ENCODE results near the gene PSEN2. TPM values are rescaled to one million over a fixed set of nuclear protein-coding genes. Genes with fewer than 3 reads are reported as not detected.

PSEN2 gene
- total and polyA plus RNA-seq, 9 of the 15 experiments (the other 6 are each of a cell fraction or from before 2014, with no cell fraction given): 2.3 to 21.5 (median 13.7) TPM

DNA sequence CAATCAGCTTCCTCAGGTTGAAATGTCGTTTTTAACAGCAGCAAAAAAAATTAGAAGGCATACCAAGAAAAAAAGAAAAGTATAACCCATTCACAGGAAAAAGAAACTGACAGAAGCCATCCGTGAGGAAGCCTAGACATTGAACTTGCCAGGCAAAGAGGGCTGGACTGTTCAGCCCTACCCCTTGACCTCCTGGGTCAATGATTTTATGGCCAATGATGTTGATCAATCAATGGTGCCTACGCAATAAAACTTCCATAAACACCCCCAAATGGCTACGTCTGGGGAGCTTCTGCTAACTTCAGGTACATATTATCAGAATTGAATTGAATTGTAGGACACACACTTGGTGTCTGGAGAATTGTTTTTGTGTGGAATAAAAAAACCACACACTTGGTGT is 4.8 kb upstream of the PSEN2 start:
- H3K4me1 ChIP-seq (replicated peaks in 1 of 2; ENCODE audit: control insufficient read depth in 2 of 2, insufficient read depth in 2 of 2, low read length in 2 of 2): peaks cover 0 to 7% of the 10 kb centered on the region in 2 experiments; a peak in 4 of 5 replicates
- DNase-seq (ENCODE audit: extremely low read depth in 1 of 4, low spot score in 3 of 4) (no peak), FAIRE-seq (no peak), ATAC-seq (no peak)
- H3K27me3 ChIP-seq (ENCODE audit: control insufficient read depth in 2 of 2, insufficient read depth in 2 of 2, low read length in 2 of 2): peaks cover 36 to 38% of the 10 kb centered on the region in 2 experiments
- H3K79me2 ChIP-seq (ENCODE audit: control insufficient read depth, insufficient read depth, low read length): no peaks in the 10 kb centered on the region
- H3K9me3 ChIP-seq (replicated peaks; ENCODE audit: control insufficient read depth, insufficient read depth, low read depth, low read length): no peaks in the 10 kb centered on the region
- in situ Hi-C loops (cut with MboI): no loop called here
- no peak overlapping the region for H3K27ac ChIP-seq (ENCODE audit: extremely low read depth, low read depth, low read length)
- no peak for TF ChIP-seq LEF1 (IDR thresholded peaks at IDR 0.05)
- TF ChIP-seq RUNX1 (IDR thresholded peaks at IDR 0.05; ENCODE audit: low read depth): no peak
- no peak for TF ChIP-seq ZNF589 (CRISPR knock-in tag; IDR thresholded peaks at IDR 0.05; ENCODE audit: low read depth)
- no peak for TF ChIP-seq BACH1 (tag; IDR thresholded peaks at IDR 0.05)
- TF ChIP-seq POLR2H (tag; IDR thresholded peaks at IDR 0.05; ENCODE audit: low read depth): no peak
- TF ChIP-seq, protein P1, sequence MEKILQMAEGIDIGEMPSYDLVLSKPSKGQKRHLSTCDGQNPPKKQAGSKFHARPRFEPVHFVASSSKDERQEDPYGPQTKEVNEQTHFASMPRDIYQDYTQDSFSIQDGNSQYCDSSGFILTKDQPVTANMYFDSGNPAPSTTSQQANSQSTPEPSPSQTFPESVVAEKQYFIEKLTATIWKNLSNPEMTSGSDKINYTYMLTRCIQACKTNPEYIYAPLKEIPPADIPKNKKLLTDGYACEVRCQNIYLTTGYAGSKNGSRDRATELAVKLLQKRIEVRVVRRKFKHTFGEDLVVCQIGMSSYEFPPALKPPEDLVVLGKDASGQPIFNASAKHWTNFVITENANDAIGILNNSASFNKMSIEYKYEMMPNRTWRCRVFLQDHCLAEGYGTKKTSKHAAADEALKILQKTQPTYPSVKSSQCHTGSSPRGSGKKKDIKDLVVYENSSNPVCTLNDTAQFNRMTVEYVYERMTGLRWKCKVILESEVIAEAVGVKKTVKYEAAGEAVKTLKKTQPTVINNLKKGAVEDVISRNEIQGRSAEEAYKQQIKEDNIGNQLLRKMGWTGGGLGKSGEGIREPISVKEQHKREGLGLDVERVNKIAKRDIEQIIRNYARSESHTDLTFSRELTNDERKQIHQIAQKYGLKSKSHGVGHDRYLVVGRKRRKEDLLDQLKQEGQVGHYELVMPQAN (IDR thresholded peaks at IDR 0.05; ENCODE audit: borderline replicate concordance): no peak
- TF ChIP-seq PCBP1 (IDR thresholded peaks at IDR 0.05; ENCODE audit: low read depth, low read length, poor library complexity, severe bottlenecking): no peak
- TF ChIP-seq ESRRA (IDR thresholded peaks at IDR 0.05; ENCODE audit: borderline replicate concordance, low read depth): no peak
- TF ChIP-seq RREB1 (CRISPR knock-in tag; IDR thresholded peaks at IDR 0.05): no peak
- TF ChIP-seq, protein P2, sequence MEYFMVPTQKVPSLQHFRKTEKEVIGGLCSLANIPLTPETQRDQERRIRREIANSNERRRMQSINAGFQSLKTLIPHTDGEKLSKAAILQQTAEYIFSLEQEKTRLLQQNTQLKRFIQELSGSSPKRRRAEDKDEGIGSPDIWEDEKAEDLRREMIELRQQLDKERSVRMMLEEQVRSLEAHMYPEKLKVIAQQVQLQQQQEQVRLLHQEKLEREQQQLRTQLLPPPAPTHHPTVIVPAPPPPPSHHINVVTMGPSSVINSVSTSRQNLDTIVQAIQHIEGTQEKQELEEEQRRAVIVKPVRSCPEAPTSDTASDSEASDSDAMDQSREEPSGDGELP (CRISPR knock-in tag; IDR thresholded peaks at IDR 0.05; ENCODE audit: borderline replicate concordance): no peak
- no peaks in the 10 kb centered on the region for H3K9me1 ChIP-seq (ENCODE audit: control insufficient read depth, insufficient read depth, low read length)
- H3K4me2 ChIP-seq (ENCODE audit: insufficient read depth, low read length): no peak overlapping the region
- CTCF ChIA-PET (ENCODE audit: low intra/inter-chr PET ratio): no interaction called here
- 4% methylated on average over 4 of the region's 4 CpGs for WGBS (ENCODE audit: insufficient coverage, low coverage, missing lambda C conversion rate)
- H3K36me3 ChIP-seq (ENCODE audit: control insufficient read depth, insufficient read depth, low read length): no peaks in the 10 kb centered on the region
- BruUV-seq (replicated peaks): no TSS peak
- H2AFZ ChIP-seq (ENCODE audit: low read depth, low read length): no peak overlapping the region
- no peak overlapping the region for H3K4me3 ChIP-seq
- intact Hi-C loops (cut with micrococcal nuclease): no loop called here
- no peak overlapping the region for H3K9ac ChIP-seq (ENCODE audit: insufficient read depth in 1 of 2, low read depth in 2 of 2, low read length in 2 of 2)
- H4K20me1 ChIP-seq (replicated peaks; ENCODE audit: control insufficient read depth, insufficient read depth, low read length): no peaks in the 10 kb centered on the region
- POLR2A ChIA-PET: interaction anchor here (1.8 to 2.1 kb wide), 2 partner anchors 9 to 16 kb away, joined by 5 to 6 read pairs; no protein-coding TSS in a partner anchor
